Fibroblast of mammary gland (primary cell): ENCODE measurements around the gene ATXN7L3.

Source experiments
- DNase-seq: peaks from one replicate; pipeline ENCODE4 v3.0.0-alpha.2; 2010; ENCODE audit warnings: low read depth
- H3K4me3 ChIP-seq: 2 replicates; pipeline ENCODE4 v1.5.1; 2011; ENCODE audit warnings: low read depth, mild to moderate bottlenecking, low read length, moderate library complexity; ENCODE audit not compliant: control insufficient read depth
- CTCF ChIP-seq: conservative IDR thresholded peaks from 2 replicates; pipeline ENCODE4 v1.5.1; 2011; ENCODE audit warnings: low read depth, low read length, inconsistent platforms; ENCODE audit not compliant: control insufficient read depth, insufficient read depth

The ATXN7L3 gene

GRCh38 chr17:44235583-44235936 lies 35.9 kb upstream of the ATXN7L3 start:
- no peak overlapping the region for H3K4me3 ChIP-seq
- no peak for TF ChIP-seq CTCF
- DNase-seq: peak; percentile 49

GRCh38 chr17:44233582-44233981 lies 33.9 kb upstream of the ATXN7L3 start:
- TF ChIP-seq CTCF: no peak
- H3K4me3 ChIP-seq: no peak overlapping the region
- DNase-seq: no peak

GRCh38 chr17:44232061-44232460 lies 32.4 kb upstream of the ATXN7L3 start:
- no peak for DNase-seq
- H3K4me3 ChIP-seq: no peak overlapping the region
- TF ChIP-seq CTCF: no peak

GRCh38 chr17:44230140-44230539 lies 30.5 kb upstream of the ATXN7L3 start:
- TF ChIP-seq CTCF: no peak
- DNase-seq: no peak

GRCh38 chr17:44229090-44229489 lies 29.4 kb upstream of the ATXN7L3 start:
- TF ChIP-seq CTCF: no peak
- no peak overlapping the region for H3K4me3 ChIP-seq
- no peak for DNase-seq

More at GRCh38 chr17:44230140-44230539, 30.5 kb upstream of the ATXN7L3 start:
- H3K4me3 ChIP-seq: no peak overlapping the region

GRCh38 chr17:44223541-44224071 lies 23.9 kb upstream of the ATXN7L3 start:
- DNase-seq: peak; percentile 95
- no peak overlapping the region for H3K4me3 ChIP-seq
- TF ChIP-seq CTCF: no peak

- no peak for TF ChIP-seq CTCF
- peak; percentile 89 for DNase-seq
- peak overlapping the region; percentile 51 for H3K4me3 ChIP-seq
These were observed 22.6 kb upstream of the ATXN7L3 start for GRCh38 chr17:44222112-44222869.
